Keratinocyte (primary cell): Measurements from ENCODE around the gene ATP9B. TPM values are rescaled to one million over a fixed set of nuclear protein-coding genes. Genes with fewer than 3 reads are reported as not detected.

Source experiments
- DNase-seq: peaks from one replicate; pipeline ENCODE4 v3.0.0-alpha.2; 2011; ENCODE audit warnings: low read depth, missing footprints, low spot score
- FAIRE-seq: peaks from 2 replicates; lab custom pipeline; 2011; peaks lifted over from hg19 to GRCh38; lab: Jason Lieb, UNC
- H2AFZ ChIP-seq: 2 replicates; pipeline ENCODE4 v1.6.0; 2012; ENCODE audit warnings: low read length, control low read depth, inconsistent platforms; ENCODE audit not compliant: control insufficient read depth
- H3K27ac ChIP-seq: 2 replicates; pipeline ENCODE4 v1.5.1; 2011; ENCODE audit warnings: low read length; ENCODE audit not compliant: control insufficient read depth, insufficient read depth
- H3K27me3 ChIP-seq: 3 replicates; pipeline ENCODE4 v1.6.0; 2011; ENCODE audit warnings: low read length; ENCODE audit not compliant: control insufficient read depth, insufficient read depth; ENCODE audit errors: extremely low read depth
- H3K36me3 ChIP-seq, 2 experiments: 2 replicates in 1 of 2; 3 replicates in 1 of 2; pipeline ENCODE4 v1.5.1; 2011; ENCODE audit warnings: low read length in 2 of 2, mild to moderate bottlenecking in 1 of 2; ENCODE audit not compliant: control insufficient read depth in 2 of 2, insufficient read depth in 2 of 2; ENCODE audit errors: extremely low read depth in 1 of 2
- H3K4me1 ChIP-seq: 3 replicates; pipeline ENCODE4 v1.5.1; 2011; ENCODE audit warnings: low read length; ENCODE audit not compliant: control insufficient read depth, insufficient read depth; ENCODE audit errors: extremely low read depth
- H3K4me2 ChIP-seq: 3 replicates; pipeline ENCODE4 v1.6.0; 2011; ENCODE audit warnings: low read depth, low read length; ENCODE audit not compliant: control insufficient read depth, insufficient read depth; ENCODE audit errors: extremely low read depth
- H3K4me3 ChIP-seq, 3 experiments: fragments of 200-600 bp in 1 of 3; sonication (generic) in 1 of 3; 2 replicates in 2 of 3; 3 replicates in 1 of 3; pipeline ENCODE4 v1.5.1; 2011 to 2016; ENCODE audit warnings: low read length in 3 of 3, mild to moderate bottlenecking in 3 of 3, control low read depth in 2 of 3, inconsistent platforms in 1 of 3, low read depth in 1 of 3, mixed read lengths in 1 of 3, mixed run types in 1 of 3, moderate library complexity in 1 of 3; ENCODE audit not compliant: control insufficient read depth in 2 of 3, insufficient read depth in 2 of 3; ENCODE audit errors: extremely low read depth in 1 of 3
- H3K79me2 ChIP-seq: 2 replicates; pipeline ENCODE4 v1.6.0; 2012; ENCODE audit warnings: low read length; ENCODE audit not compliant: control insufficient read depth, insufficient read depth
- H3K9ac ChIP-seq: 3 replicates; pipeline ENCODE4 v1.6.0; 2011; ENCODE audit warnings: low read length; ENCODE audit not compliant: control insufficient read depth, insufficient read depth; ENCODE audit errors: extremely low read depth
- H3K9me1 ChIP-seq: 3 replicates; pipeline ENCODE4 v1.6.0; 2011; ENCODE audit warnings: low read length; ENCODE audit not compliant: control insufficient read depth, insufficient read depth; ENCODE audit errors: extremely low read depth
- H3K9me3 ChIP-seq: 2 replicates; pipeline ENCODE4 v1.5.1; 2012; ENCODE audit warnings: low read depth, low read length; ENCODE audit not compliant: control insufficient read depth
- H4K20me1 ChIP-seq: 3 replicates; pipeline ENCODE4 v1.6.0; 2011; ENCODE audit warnings: low read length; ENCODE audit not compliant: control insufficient read depth, insufficient read depth; ENCODE audit errors: extremely low read depth
- EZH2 ChIP-seq: IDR thresholded peaks from one replicate; pipeline ENCODE4 v1.6.1; 2012; ENCODE audit warnings: inconsistent platforms, mild to moderate bottlenecking, low read length, moderate library complexity
- dilution Hi-C: fragments of 300-500 bp; cut with MboI; formaldehyde crosslinking; loops from one replicate; pipeline ENCODE4 v1.7.0; 2020; ENCODE audit warnings: low sequenced_read_pairs; ENCODE audit not compliant: extremely low pct_ligation_motif_present
- polyA plus RNA-seq, 5 experiments: library from polyadenylated mRNA; depleted of rRNA in 3 of 5; stranded (reverse) in 3 of 5; stranded (forward) in 1 of 5; unstranded in 1 of 5; fragments of >200 nt; gene quantifications; 1 replicate in 1 of 5; 2 replicates in 3 of 5; 3 replicates in 1 of 5; pipeline versions ENCODE4 v1.2.1 to v1.2.3, GENCODE V29; 2011 to 2012; ENCODE audit warnings: missing spikeins in 2 of 5, low read depth in 1 of 5, low replicate concordance in 1 of 5
- TF ChIP-seq, protein P1 (sequence below), 3 experiments: IDR thresholded peaks in 1 of 3; conservative IDR thresholded peaks in 1 of 3; optimal IDR thresholded peaks in 1 of 3; 2 replicates in 2 of 3; 3 replicates in 1 of 3; pipeline versions ENCODE3 to v1.5.1; 2011; ENCODE audit warnings: low read length in 3 of 3, mild to moderate bottlenecking in 3 of 3, moderate library complexity in 2 of 3, control low read depth in 1 of 3, inconsistent platforms in 1 of 3; ENCODE audit not compliant: insufficient read depth in 2 of 3; ENCODE audit errors: extremely low read depth in 1 of 3

ATP9B gene
- polyA plus RNA-seq, 1 donor (not counting 4 experiments of a cell fraction or from before 2014, with no cell fraction given), result 16.1 TPM

DNA sequence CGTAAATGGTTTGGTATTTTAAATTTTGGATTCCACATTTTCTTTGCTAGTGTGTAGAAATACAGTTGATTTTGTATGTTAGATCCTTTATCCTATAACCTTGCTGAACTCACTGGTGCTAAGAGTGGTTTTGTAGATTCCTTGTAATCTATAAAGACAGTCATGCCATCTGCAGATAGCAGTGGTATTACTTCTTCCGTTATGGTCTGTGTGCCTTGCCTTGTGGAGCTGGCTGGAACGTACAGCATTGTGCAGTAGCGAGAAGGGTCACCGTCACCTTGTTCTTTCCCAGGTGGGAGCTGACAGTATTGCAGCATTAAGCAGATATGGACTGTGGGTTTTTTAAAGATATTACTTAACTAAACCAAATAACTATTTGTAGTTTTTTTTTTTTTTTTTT lies 33.7 kb downstream of the ATP9B start:
- DNase-seq (no peak), FAIRE-seq (no peak)
- peaks cover 5% of the 10 kb centered on the region for H3K79me2 ChIP-seq
- TF ChIP-seq EZH2, result no peak
- TF ChIP-seq, protein P1, sequence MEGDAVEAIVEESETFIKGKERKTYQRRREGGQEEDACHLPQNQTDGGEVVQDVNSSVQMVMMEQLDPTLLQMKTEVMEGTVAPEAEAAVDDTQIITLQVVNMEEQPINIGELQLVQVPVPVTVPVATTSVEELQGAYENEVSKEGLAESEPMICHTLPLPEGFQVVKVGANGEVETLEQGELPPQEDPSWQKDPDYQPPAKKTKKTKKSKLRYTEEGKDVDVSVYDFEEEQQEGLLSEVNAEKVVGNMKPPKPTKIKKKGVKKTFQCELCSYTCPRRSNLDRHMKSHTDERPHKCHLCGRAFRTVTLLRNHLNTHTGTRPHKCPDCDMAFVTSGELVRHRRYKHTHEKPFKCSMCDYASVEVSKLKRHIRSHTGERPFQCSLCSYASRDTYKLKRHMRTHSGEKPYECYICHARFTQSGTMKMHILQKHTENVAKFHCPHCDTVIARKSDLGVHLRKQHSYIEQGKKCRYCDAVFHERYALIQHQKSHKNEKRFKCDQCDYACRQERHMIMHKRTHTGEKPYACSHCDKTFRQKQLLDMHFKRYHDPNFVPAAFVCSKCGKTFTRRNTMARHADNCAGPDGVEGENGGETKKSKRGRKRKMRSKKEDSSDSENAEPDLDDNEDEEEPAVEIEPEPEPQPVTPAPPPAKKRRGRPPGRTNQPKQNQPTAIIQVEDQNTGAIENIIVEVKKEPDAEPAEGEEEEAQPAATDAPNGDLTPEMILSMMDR (optimal IDR thresholded peaks at IDR 0.05 in 1 of 3, IDR thresholded peaks at IDR 0.05 in 1 of 3, conservative IDR thresholded peaks at IDR 0.05 in 1 of 3; ENCODE audit: extremely low read depth in 1 of 3, insufficient read depth in 2 of 3, low read length in 3 of 3), result no peak
- H3K4me3 ChIP-seq, result no peak overlapping the region
- H3K36me3 ChIP-seq, result no peaks in the 10 kb centered on the region
- H3K9me3 ChIP-seq, result no peaks in the 10 kb centered on the region
- no peak overlapping the region for H3K9ac ChIP-seq
- no peaks in the 10 kb centered on the region for H3K9me1 ChIP-seq
- no peaks in the 10 kb centered on the region for H3K27me3 ChIP-seq
- H3K4me1 ChIP-seq, result no peaks in the 10 kb centered on the region
- H4K20me1 ChIP-seq, result peaks cover 3% of the 10 kb centered on the region
- H2AFZ ChIP-seq, result no peak overlapping the region
- dilution Hi-C loops, result no loop called here
- no peak overlapping the region for H3K27ac ChIP-seq
- no peak overlapping the region for H3K4me2 ChIP-seq

DNA sequence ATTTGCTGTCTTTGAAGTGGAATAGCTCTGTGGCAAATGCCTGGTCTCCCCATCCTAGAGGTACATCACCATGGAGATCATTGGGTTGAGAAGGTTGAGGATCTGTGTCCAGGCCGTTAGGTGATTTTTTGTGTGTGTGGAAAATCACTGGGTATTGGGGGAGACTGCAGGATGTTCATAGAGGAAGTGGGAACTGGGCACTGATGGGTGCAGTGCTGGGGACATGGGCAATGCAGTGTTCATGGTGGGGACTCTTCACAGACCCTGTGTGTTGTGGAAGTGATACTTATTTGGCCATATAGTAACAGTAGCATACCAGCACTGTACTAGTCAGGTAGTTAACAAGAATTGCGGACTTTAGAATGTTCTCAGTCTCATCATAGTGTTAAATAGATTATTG lies 34.9 kb downstream of the ATP9B start:
- no peak overlapping the region for H3K4me2 ChIP-seq
- H3K9me3 ChIP-seq, result no peaks in the 10 kb centered on the region
- DNase-seq (no peak), FAIRE-seq (no peak)
- peaks cover 5% of the 10 kb centered on the region for H3K79me2 ChIP-seq
- H4K20me1 ChIP-seq, result peaks cover 3% of the 10 kb centered on the region
- H2AFZ ChIP-seq, result no peak overlapping the region
- no peaks in the 10 kb centered on the region for H3K36me3 ChIP-seq
- H3K9ac ChIP-seq, result no peak overlapping the region
- H3K4me3 ChIP-seq, result no peak overlapping the region
- no peak overlapping the region for H3K27ac ChIP-seq
- H3K27me3 ChIP-seq, result no peaks in the 10 kb centered on the region
- H3K4me1 ChIP-seq, result no peaks in the 10 kb centered on the region
- H3K9me1 ChIP-seq, result no peaks in the 10 kb centered on the region
- TF ChIP-seq, protein P1 (optimal IDR thresholded peaks at IDR 0.05 in 1 of 3, IDR thresholded peaks at IDR 0.05 in 1 of 3, conservative IDR thresholded peaks at IDR 0.05 in 1 of 3; ENCODE audit: extremely low read depth in 1 of 3, insufficient read depth in 2 of 3, low read length in 3 of 3), result no peak
- TF ChIP-seq EZH2, result no peak
- dilution Hi-C loops, result no loop called here
